Endothelial cell of umbilical vein (primary cell): ENCODE results near the gene THUMPD3.

Experiments
- CTCF ChIP-seq, 2 donors: IDR thresholded peaks; 1 replicate in 1 of 2; 2 replicates in 1 of 2; pipeline ENCODE4 v1.5.1; 2011; ENCODE audit warnings: low read length in 2 of 2, mild to moderate bottlenecking in 2 of 2, moderate library complexity in 2 of 2, control low read depth in 1 of 2, inconsistent platforms in 1 of 2, low read depth in 1 of 2; ENCODE audit not compliant: insufficient read depth in 1 of 2; ENCODE audit errors: extremely low read depth in 1 of 2
- EZH2 ChIP-seq: IDR thresholded peaks from 2 replicates; pipeline ENCODE4 v1.6.1; 2012; ENCODE audit warnings: borderline replicate concordance, low read depth, mild to moderate bottlenecking, moderate library complexity, low read length, inconsistent platforms; ENCODE audit not compliant: severe bottlenecking
- FOS ChIP-seq: IDR thresholded peaks from 2 replicates; pipeline ENCODE4 v1.6.1; 2011; ENCODE audit warnings: mild to moderate bottlenecking, low read length, moderate library complexity, borderline replicate concordance; ENCODE audit not compliant: insufficient read depth
- GATA2 ChIP-seq: IDR thresholded peaks from 2 replicates; pipeline ENCODE4 v1.7.0; 2011; ENCODE audit warnings: low read depth, mild to moderate bottlenecking, moderate library complexity, mixed read lengths, low read length; ENCODE audit not compliant: insufficient read length, insufficient read depth
- JUN ChIP-seq: IDR thresholded peaks from 2 replicates; pipeline ENCODE4 v1.6.1; 2011; ENCODE audit warnings: borderline replicate concordance, low read depth; ENCODE audit not compliant: insufficient read length, insufficient read depth
- MAX ChIP-seq: IDR thresholded peaks from 2 replicates; pipeline ENCODE4 v1.6.1; 2011; ENCODE audit not compliant: insufficient read depth, insufficient read length
- MYC ChIP-seq: IDR thresholded peaks from one replicate; pipeline ENCODE4 v1.6.1; 2011; ENCODE audit warnings: mild to moderate bottlenecking, low read depth, low read length
- POLR2A ChIP-seq: IDR thresholded peaks from 2 replicates; pipeline ENCODE4 v1.6.1; 2012; ENCODE audit warnings: low read depth, mild to moderate bottlenecking, control low read depth, low read length
- POLR2AphosphoS5 ChIP-seq: IDR thresholded peaks from 2 replicates; pipeline ENCODE4 v1.6.1; 2012; ENCODE audit warnings: low read depth, mild to moderate bottlenecking, control low read depth, low read length, moderate library complexity; ENCODE audit not compliant: insufficient read depth

- TF ChIP-seq EZH2 (no peak), CTCF (IDR thresholded peaks at IDR 0.05; ENCODE audit: extremely low read depth in 1 of 2, insufficient read depth in 1 of 2, low read depth in 1 of 2, low read length in 2 of 2) (no peak), GATA2 (no peak), POLR2A (no peak), POLR2AphosphoS5 (no peak), MAX (no peak), MYC (no peak), JUN (no peak), FOS (no peak)
Measured at GRCh38 chr3:9377981-9378380, 15.1 kb downstream of the THUMPD3 start.
